Fibroblast of mammary gland (primary cell): ENCODE measurements around the gene ARPC4.

Experiments used
- DNase-seq: peaks from one replicate; pipeline ENCODE4 v3.0.0-alpha.2; 2010; ENCODE audit warnings: low read depth
- H3K4me3 ChIP-seq: 2 replicates; pipeline ENCODE4 v1.5.1; 2011; ENCODE audit warnings: low read depth, mild to moderate bottlenecking, low read length, moderate library complexity; ENCODE audit not compliant: control insufficient read depth
- CTCF ChIP-seq: conservative IDR thresholded peaks from 2 replicates; pipeline ENCODE4 v1.5.1; 2011; ENCODE audit warnings: low read depth, low read length, inconsistent platforms; ENCODE audit not compliant: control insufficient read depth, insufficient read depth

Gene ARPC4

DNA sequence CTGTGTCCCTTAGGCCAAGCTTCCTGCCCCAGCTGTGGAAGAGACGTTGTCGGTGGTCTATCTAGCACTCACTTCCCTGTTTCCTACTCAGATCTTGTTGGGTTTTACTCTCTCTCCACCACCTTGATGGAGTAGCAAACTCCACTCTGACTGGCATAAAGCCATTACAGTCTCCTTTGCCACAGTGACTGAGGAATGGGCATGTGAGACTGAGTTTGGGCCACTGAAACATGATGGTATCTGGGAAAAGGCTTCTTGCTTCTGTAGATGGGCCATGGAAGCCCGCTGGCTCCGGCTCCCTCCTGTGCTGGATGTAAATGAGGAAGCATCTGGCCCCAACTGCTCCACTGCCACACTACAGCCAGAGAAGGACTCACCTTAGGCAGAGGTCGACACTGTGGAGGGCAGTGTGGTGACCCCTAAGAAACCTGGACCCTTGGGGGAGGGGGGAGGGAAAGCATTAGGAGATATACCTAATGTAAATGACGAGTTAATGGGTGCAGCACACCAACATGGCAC lies 13.7 kb upstream of the ARPC4 start:
- no peak for DNase-seq
- H3K4me3 ChIP-seq: no peak overlapping the region
- TF ChIP-seq CTCF: no peak

GRCh38 chr3:9779721-9780457 lies 13.0 kb upstream of the ARPC4 start:
- DNase-seq: no peak
- no peak for TF ChIP-seq CTCF
- H3K4me3 ChIP-seq: no peak overlapping the region

DNA sequence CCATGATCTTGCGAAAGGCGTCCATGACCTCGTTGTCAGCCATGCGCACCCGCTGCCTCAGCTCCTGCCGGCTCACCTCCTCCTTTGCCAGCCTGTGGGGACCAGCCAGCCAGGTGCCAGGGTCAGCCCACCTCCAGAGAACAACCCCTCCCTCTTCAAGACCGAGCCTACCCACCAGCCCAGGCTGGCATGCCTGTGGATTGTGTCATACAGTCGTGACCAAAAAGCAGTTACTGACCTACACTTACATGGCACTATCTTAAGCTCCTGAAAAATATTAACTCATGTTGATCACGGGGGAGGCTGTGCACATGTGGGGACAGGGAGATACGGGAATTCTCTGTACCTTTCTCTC lies 12.4 kb upstream of the ARPC4 start:
- TF ChIP-seq CTCF: no peak
- no peak for DNase-seq
- H3K4me3 ChIP-seq: no peak overlapping the region

DNA sequence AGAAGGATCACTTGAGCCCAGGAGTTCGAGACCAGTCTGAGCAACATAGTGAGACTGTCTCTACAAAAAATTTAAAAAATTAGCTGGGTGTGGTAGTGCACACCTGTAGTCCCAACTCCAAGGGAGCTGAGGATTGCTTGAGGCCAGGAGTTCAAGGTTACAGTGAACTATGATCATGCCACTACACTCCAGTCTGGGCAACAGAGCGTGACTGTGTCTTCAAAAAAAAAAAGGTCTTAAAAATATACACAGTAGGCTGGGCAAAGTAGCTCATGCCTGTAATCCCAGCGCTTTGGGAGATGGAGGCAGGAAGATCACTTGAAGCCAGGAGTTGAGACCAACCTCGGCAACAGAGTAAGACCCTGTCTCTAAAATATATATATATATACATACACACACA lies 12.0 kb upstream of the ARPC4 start:
- H3K4me3 ChIP-seq: no peak overlapping the region
- TF ChIP-seq CTCF: no peak
- no peak for DNase-seq

DNA sequence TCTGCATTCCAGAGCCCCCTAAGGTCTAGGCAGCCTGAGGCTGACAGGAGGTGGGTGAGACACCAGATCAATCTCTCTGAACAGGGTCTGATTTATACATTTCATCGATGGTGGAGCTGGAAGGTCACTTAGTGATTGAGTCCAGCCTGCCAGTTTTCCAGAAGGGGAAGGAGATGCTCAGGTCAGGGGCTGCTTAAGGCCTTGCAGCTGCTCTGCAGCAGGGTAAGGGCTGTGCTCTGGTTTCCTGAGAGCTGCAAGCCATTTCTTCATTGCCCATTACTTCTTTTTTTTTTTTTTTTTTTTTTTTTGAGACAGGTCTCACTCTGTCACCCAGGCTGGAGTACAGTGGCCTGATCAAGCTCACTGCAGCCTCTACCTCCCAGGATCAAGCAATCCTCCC lies 11.3 kb upstream of the ARPC4 start:
- DNase-seq: no peak
- TF ChIP-seq CTCF: no peak
- no peak overlapping the region for H3K4me3 ChIP-seq

DNA sequence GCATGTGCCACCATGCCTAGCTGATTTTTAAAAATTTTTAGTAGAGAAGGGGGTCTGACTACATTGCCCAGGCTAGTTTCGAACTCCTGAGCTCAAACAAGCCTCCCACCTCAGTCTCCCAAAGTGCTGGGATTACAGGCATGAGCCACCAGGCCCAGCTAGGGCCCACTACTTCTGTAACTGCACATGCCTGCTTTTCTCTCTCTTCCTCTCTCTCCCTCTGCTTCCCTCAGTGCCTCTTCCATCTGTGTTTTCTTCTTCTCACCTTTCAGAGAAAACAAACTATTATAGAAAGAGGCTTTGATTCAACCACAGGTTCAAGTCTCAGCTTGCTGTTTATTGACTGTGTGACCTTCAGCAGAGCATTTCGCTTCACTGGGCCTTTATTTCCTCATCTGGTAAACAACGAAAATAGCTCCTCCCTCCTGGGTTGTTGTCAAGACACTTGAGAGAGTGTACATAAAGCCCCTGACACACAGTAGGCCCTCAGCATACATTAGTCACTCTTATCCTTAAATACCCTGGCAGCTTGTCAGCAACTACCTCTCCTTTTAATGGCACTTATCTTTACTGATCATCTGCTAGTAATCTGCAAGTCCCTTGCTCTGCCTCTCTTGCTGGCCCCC lies 10.8 kb upstream of the ARPC4 start:
- TF ChIP-seq CTCF: no peak
- no peak overlapping the region for H3K4me3 ChIP-seq
- no peak for DNase-seq

- H3K4me3 ChIP-seq: no peak overlapping the region
- TF ChIP-seq CTCF: no peak
- no peak for DNase-seq
Measured at GRCh38 chr3:9782770-9783169, 10.1 kb upstream of the ARPC4 start.
